Measurements from ENCODE around the gene TRABD2B.

The TRABD2B gene

GRCh38 chr1:47774986-47775834 lies 222.0 kb downstream of the TRABD2B start:
- no peak for DNase-seq (ENCODE audit: low read depth)

DNA sequence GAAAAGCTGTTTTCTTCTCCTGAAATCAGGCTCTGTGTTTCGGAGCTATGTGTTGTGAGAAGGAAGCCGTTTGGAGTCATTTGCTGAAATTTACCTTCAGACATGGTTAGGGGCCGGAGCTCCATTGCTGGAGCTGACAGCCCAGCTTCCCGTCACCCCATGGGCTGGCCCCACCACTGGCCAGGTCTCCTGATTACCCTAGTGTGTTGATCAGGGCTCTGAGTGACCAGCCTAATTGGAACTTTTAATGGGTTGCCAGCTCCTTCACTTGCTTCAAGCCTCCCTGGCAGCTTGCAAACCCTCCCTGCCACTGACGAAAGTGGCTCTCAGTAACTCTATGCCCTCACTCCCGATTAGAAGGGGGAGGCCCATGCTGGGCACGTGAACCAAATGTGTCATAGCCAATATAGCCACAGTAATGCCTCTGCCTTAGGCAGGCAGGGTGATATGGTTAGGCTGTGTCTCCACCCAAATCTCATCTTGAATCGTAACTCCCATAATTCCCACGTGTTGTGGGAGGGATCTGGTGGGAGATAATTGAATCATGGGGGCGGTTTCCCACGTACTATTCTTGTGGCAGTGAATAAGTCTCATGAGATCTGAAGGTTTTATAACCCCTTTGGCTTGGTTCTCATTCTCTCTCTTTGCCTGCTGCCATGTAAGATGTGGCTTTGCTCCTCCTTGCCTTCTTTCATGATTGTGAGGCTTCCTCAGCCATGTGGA lies 224.1 kb downstream of the TRABD2B start:
- no peak for DNase-seq (ENCODE audit: low read depth)

- DNase-seq (ENCODE audit: low read depth) = no peak
These were observed 224.9 kb downstream of the TRABD2B start for GRCh38 chr1:47772281-47772680.

GRCh38 chr1:47771751-47772150 lies 225.4 kb downstream of the TRABD2B start:
- DNase-seq (ENCODE audit: low read depth) = no peak

DNA sequence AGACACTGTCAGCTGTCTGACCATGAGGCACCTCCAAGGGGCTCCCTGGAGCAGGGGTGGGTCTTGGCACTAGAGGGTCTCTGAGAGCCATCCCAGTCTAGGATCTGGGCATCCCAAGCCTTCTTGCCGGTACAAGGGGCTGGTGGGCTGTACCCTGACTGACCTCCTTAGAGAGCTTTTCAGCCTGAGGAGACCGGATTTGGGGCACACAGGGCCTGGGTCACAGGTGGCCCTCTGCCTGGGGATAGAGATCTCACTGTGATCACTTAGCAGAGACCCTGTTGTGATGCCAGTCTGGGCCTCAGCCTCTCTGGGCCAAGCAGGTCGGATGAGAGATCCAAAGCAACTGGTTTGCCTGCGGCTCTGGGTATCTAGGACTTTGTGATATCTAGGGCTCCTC lies 227.2 kb downstream of the TRABD2B start:
- DNase-seq (ENCODE audit: low read depth) = no peak

DNA sequence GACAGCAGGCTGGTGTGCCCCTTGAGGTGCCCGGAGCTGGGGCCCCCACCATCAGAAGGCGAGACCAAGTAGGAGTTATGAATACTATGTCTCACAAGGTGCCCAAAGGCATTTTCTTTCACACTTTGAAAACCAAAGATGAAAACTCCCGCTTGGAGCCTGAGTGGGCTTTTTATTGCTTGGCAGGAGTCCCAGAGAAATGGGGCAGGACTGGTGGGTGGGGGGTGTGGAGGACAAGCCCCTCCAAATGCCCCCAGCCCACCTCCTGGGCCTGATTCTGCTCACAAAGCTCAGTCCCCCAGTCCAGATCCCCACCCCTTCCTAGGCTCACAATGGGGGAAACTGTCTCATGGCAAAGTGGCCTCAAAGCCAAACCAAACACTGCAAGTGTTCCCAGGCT lies 227.9 kb downstream of the TRABD2B start:
- DNase-seq (ENCODE audit: low read depth) = no peak

- DNase-seq (ENCODE audit: low read depth) = no peak
These were observed 229.5 kb downstream of the TRABD2B start for GRCh38 chr1:47767741-47768100.

DNA sequence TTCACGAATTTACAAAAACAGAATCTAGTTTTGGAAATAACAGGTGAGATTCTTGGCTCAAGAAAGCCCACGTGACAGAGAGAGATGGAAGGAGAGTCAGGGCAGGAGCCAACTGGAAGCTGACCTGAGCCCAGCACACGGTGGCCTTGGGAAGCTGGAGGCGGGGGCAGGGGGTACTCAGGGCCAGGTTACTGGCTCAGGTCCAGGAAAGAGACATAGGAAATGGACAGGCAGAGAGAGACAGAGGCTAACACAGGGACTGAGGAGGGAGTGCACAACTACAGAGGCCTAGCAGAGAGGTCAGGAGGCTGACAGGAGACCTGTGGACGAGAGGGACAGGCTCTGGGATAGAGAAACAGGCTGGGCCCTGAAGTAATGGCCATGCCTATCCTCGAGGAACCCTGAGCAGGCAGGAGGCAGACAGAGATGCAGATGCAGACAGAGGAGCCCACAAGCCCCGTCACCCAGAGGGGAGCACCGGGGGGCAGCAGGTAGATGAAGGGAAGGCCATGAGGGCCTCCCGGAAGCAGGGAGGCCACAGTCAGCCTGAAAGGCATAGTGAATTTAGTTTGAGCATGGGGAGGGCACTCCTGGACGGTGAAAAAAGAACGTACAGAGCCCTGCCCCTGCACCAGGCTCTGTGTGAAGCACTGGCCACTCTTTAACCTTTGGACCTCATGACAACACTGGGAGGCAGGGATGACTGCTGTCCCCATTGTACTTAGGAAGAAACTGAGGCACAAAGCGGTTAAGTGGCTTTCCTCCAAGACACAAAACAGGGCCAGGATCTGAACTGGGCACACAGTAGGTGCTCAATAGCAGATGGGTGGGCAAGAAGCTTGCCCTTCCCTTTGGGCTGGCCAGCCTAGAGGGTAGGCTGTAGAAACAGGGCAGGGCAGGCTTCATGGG lies 230.1 kb downstream of the TRABD2B start:
- DNase-seq (ENCODE audit: low read depth) = no peak

DNA sequence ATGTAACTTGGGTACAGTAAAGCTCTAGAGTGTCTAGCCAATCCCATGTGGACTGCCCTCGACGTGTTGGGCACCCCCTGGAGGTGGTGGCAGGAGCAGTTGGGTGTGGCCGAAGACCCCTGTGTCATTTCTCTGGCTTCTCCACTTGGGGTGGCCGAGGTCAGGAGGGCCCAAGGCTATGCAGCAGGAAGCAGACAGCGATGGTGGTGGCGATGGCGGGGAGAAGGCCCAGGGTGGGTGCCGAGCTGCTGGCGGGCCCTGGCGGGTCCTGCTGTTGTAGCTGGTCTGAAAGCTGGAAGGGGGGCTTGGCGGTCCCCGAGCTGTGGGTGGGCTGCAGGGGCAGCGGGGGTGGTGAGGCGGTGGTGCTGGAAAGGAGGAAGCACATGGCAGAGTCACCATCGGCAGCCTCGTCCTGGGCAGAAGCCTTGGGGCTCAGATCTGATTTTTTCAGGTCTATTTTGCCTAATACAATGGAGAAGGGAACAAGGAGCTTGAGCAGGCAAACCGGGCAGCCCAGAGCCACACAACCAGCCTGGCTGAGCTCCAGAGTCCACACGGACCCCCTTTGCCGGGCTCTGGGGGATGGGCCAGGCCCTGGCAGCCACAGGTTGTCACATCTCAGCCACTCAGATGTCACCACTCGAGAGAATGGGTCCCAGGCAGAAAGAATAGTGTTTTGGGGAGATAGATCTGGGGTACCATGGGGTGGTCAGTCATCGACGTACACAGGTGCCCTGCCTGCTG lies 231.3 kb downstream of the TRABD2B start:
- DNase-seq (ENCODE audit: low read depth) = no peak

DNA sequence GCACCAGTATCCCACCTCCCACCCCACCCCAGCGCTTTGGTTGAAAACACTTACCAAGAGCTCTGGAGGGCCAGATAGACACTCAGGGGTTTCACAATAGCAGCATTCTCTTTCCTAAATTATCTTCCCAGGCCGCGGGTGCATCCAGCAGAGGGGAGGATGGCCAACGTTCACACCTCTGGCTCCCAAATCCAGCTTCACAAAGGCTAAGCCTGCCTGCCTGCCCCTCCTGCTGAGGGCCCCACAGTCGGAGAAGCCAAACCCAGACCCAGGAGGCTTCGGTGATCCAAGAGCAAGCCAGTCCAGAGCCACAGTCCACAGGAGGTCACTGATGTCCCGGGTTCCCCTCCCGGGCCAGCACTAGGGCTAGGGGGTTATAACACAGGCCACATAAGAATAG lies 231.9 kb downstream of the TRABD2B start:
- DNase-seq (ENCODE audit: low read depth) = no peak

- DNase-seq (ENCODE audit: low read depth) = no peak
These were observed 232.6 kb downstream of the TRABD2B start for GRCh38 chr1:47764461-47765046.

DNA sequence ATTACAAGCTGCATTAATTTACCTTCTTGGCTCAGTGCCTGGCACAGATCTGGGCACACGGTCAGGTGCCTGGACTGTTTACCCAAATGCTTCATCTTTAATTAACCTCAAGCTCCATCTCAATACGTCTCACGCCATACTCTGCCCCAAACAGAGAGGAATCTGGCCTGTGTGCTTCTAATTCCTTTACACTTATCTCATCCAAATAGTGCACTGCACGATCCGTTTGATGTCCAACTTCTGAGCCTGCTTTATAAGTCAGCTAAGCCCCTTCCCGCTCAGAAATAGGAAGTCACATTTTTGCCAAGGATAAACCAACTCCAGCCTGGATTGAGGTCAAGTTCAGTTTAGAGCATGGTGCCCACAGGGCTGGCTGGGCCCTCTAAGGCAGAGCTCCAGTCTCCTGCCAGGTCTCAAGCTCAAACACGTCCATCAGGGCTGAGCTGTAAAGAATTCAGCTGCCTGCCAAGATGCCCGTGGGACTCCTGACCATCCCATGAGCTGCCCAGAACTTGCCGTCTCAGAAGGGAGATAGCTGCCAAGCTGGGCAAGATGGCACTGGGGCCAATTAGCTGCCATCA lies 233.5 kb downstream of the TRABD2B start:
- DNase-seq (ENCODE audit: low read depth) = no peak

DNA sequence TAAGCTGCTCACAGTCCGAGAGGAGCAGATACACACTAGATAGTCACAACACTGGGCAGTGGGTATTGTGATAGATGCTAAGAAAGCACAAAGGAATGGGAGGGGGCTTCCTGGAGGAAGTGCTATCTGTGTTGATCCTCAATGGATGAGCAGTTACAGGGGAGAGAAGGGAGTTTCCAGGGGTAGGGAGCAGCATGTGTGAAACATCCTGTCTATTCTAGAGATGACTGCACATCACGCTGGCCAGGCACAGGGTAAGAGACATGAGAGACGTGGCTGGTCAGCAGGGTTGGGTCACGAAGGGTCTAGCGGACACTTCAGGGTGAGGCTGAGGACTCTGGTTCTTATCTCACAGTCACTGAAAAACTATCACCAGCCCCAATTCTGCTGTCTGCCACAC lies 235.2 kb downstream of the TRABD2B start:
- no peak for DNase-seq (ENCODE audit: low read depth)

DNA sequence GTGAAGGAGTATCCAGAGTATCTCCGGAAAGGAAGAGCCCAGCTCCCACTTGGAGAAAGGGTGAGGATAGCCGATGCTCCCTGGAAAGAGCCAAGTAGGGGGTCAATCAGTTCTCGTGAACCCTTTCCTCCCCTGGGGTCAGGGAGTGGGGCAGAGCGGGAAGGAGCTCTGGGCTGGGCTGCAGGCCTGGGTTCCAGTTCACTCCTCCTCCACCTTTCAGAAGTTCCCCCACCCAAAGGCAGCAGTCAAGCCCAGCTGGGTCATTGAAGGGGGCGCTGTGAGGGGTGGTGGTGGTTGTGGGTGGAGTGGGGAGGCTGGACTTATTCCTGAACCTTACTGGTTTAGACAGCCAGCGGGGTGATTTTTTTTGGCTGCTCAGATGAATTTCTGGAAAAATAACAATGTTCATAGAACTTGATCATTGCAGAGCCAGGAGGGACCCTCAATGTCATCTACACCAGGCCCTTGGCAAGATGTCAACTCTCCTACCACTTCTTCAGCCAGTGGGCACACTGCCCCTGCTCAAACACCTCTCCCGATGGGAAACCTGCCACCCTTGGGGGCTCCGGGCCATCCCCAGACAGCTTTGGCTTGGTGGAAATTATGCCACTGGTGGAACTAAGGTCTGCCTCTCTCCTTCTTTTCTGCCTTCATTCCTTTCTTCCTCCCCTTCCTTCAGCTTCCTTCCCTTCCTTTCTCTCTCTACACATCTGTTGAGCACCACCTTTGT lies 235.8 kb downstream of the TRABD2B start:
- no peak for DNase-seq (ENCODE audit: low read depth)

DNA sequence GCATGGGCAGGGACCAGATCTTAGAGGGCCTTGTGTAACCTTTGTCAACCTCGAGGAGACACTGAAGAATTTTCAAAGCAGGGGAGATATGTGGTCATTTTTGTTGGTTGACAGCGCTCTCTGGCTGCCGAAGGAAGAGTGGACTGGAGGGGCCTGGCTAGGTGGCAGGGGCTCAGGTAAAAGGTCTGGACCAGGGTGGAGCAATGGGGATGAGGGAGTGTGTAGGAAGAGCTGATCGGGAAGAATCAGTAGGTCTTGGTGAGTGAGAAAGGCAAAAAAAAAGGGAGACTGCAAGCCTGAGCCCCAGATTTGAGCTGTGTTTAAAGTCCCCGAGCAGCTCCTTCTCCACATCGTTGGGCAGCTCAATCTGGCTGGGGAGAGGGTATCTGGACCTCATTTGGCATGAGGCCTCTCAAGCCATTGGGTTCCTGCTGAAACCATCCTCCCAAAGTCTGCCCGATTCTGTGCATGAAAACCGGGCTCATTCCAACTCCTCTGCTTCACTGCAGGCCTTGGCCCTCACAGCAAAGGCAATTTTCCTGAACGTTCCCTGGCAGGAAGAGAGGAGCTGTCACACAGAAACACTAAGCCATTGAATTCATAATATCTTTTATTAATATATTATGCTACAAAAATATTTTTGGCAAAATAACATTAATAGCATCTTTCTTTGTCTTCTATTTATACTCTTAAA lies 237.1 kb downstream of the TRABD2B start:
- no peak for DNase-seq (ENCODE audit: low read depth)

GRCh38 chr1:47759251-47759935 lies 237.8 kb downstream of the TRABD2B start:
- no peak for DNase-seq (ENCODE audit: low read depth)

GRCh38 chr1:47758341-47759250 lies 238.6 kb downstream of the TRABD2B start:
- no peak for DNase-seq (ENCODE audit: low read depth)

All from activated T-helper 9 cell treated with anti-CD3 and anti-CD28 coated beads, Interleukin-2, amount 50 U/mL, for 16 hours (primary cell).